Measurements from ENCODE around the gene IGF2BP1. TPM values are rescaled to one million over a fixed set of nuclear protein-coding genes. Genes with fewer than 3 reads are reported as not detected.

Gene IGF2BP1
- total RNA-seq, 1 experiment from 2014 or later, result 1.3 TPM

DNA sequence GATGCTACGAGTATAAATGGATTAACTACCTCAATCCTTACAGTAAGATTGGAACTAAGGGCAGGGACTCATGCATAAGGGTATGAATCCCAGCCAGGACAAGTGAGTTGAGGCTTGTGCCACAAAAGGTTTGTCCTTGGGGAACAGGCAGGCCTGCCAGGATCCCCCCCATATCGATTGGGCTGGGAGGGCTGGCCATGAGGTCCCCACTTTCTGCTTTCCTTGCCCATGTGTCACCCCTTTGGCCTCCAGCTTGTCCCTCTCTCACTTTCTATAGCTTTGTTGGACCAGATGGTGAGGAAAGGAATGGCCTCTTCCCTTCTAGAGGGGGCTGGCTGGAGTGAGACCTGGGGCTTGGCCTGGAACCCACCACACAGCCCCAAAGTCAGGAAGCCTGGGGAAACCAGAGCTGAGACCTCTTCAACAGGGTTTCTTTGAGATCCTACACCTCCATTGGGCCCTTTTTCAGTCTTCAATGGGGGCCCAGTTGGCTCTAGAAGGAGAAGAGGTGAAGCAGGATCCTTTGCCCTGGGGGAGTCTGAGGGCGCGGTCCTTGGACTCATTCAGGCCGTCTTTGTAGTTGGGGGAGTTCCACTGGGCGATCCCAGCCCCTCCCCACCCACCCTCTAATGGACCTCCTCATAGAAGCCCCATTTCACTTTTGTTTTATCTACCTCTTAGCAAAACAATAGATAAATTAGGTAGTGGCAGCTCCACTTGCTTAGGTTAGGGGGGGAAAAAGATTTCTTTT, 57.3 kb downstream of the IGF2BP1 start:
- H4K20me1 ChIP-seq (ENCODE audit: low read length), result no peaks in the 10 kb centered on the region
- ATAC-seq (no peak), DNase-seq (no peak)
- no peaks in the 10 kb centered on the region for H3F3A ChIP-seq (ENCODE audit: low read length, unreplicated experiment)
- no peaks in the 10 kb centered on the region for H3K4me1 ChIP-seq (ENCODE audit: insufficient read depth, low read length)
- no peaks in the 10 kb centered on the region for H3K9me3 ChIP-seq (ENCODE audit: low read length)
- H3K4me3 ChIP-seq (ENCODE audit: low read length), result no peak overlapping the region
- CTCF ChIA-PET, result interaction anchor here (0.6 kb wide), 1 partner anchor 106 kb away, joined by 3 read pairs; no protein-coding TSS in a partner anchor
- H3K27ac ChIP-seq (ENCODE audit: low read length), result no peak overlapping the region
- TF ChIP-seq, protein P1, sequence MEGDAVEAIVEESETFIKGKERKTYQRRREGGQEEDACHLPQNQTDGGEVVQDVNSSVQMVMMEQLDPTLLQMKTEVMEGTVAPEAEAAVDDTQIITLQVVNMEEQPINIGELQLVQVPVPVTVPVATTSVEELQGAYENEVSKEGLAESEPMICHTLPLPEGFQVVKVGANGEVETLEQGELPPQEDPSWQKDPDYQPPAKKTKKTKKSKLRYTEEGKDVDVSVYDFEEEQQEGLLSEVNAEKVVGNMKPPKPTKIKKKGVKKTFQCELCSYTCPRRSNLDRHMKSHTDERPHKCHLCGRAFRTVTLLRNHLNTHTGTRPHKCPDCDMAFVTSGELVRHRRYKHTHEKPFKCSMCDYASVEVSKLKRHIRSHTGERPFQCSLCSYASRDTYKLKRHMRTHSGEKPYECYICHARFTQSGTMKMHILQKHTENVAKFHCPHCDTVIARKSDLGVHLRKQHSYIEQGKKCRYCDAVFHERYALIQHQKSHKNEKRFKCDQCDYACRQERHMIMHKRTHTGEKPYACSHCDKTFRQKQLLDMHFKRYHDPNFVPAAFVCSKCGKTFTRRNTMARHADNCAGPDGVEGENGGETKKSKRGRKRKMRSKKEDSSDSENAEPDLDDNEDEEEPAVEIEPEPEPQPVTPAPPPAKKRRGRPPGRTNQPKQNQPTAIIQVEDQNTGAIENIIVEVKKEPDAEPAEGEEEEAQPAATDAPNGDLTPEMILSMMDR (conservative IDR thresholded peaks at IDR 0.05; ENCODE audit: low read depth, low read length), result no peak
- TF ChIP-seq EZH2 (IDR thresholded peaks at IDR 0.05; ENCODE audit: low read length, unreplicated experiment) (no peak), EZH2phosphoT487 (IDR thresholded peaks at IDR 0.05; ENCODE audit: borderline replicate concordance, low read length) (no peak)
- no peak overlapping the region for H3K4me2 ChIP-seq (ENCODE audit: low read length)
- H3K36me3 ChIP-seq (ENCODE audit: low read depth, low read length), result no peaks in the 10 kb centered on the region
- POLR2A ChIA-PET (ENCODE audit: unreplicated experiment), result no interaction called here
- H3K79me2 ChIP-seq (ENCODE audit: low read length), result no peaks in the 10 kb centered on the region
- no TSS peak for BruUV-seq (replicated peaks)
- H2AFZ ChIP-seq (ENCODE audit: low read length), result no peak overlapping the region
- intact Hi-C loops (cut with micrococcal nuclease), result no loop called here
- no peak overlapping the region for H3K9ac ChIP-seq (ENCODE audit: low read length)
- no peaks in the 10 kb centered on the region for H3K9me2 ChIP-seq (replicated peaks; ENCODE audit: low read length)
- H3K27me3 ChIP-seq (ENCODE audit: low read length), result no peaks in the 10 kb centered on the region

DNA sequence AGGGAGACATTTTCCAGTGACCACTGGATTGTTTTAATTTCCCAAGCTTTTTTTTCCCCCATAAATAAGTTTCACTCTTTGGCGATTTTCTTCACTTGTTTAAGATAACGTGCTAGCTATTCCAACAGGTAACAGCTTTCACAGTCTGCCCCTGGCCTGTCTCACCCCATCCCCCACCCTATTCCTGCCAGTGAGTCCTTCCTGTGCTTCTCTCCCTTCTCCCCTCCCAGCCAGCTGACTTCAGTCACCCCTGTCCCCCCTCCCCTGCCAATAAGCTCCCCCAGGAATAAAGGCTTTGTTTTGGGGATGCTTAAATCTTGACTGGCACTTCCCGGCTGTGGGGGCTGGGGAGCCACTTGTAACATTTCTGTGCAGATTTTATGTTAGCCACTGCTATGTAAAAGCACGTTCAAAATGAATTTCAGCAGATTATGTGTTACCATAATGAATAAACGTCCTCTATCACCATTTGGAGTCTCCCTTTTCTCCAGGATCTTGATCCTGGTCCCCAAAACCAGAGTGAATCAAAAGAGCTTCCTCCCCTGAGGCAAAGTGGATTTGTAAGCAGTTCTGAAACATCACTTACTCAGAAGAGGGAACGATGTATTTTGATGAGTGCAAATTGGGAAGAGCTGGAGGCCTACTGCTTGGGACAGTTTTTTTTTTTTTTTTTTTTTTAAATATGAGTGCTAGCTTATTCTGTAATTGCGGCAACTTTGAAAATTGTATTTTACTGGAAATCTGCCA, 58.2 kb downstream of the IGF2BP1 start:
- no peak for DNase-seq
- no peaks in the 10 kb centered on the region for H3K9me3 ChIP-seq (ENCODE audit: low read length)
- H4K20me1 ChIP-seq (ENCODE audit: low read length), result no peaks in the 10 kb centered on the region
- H3K27me3 ChIP-seq (ENCODE audit: low read length), result no peaks in the 10 kb centered on the region
- TF ChIP-seq EZH2phosphoT487 (IDR thresholded peaks at IDR 0.05; ENCODE audit: borderline replicate concordance, low read length) (no peak), EZH2 (IDR thresholded peaks at IDR 0.05; ENCODE audit: low read length, unreplicated experiment) (no peak)
- TF ChIP-seq, protein P1 (conservative IDR thresholded peaks at IDR 0.05; ENCODE audit: low read depth, low read length), result no peak
- H3K36me3 ChIP-seq (ENCODE audit: low read depth, low read length), result no peaks in the 10 kb centered on the region
- H3K27ac ChIP-seq (ENCODE audit: low read length), result no peak overlapping the region
- H3F3A ChIP-seq (ENCODE audit: low read length, unreplicated experiment), result no peaks in the 10 kb centered on the region
- ATAC-seq, result no peak
- no peaks in the 10 kb centered on the region for H3K79me2 ChIP-seq (ENCODE audit: low read length)
- CTCF ChIA-PET, result interaction anchor here (0.6 kb wide), 2 partner anchors 106 to 938 kb away, joined by 3 read pairs; no protein-coding TSS in a partner anchor
- no peaks in the 10 kb centered on the region for H3K4me1 ChIP-seq (ENCODE audit: insufficient read depth, low read length)
- POLR2A ChIA-PET (ENCODE audit: unreplicated experiment), result no interaction called here
- intact Hi-C loops (cut with micrococcal nuclease), result no loop called here
- no peaks in the 10 kb centered on the region for H3K9me2 ChIP-seq (replicated peaks; ENCODE audit: low read length)
- no peak overlapping the region for H3K4me3 ChIP-seq (ENCODE audit: low read length)
- H3K4me2 ChIP-seq (ENCODE audit: low read length), result no peak overlapping the region
- H2AFZ ChIP-seq (ENCODE audit: low read length), result no peak overlapping the region
- H3K9ac ChIP-seq (ENCODE audit: low read length), result no peak overlapping the region
- no TSS peak for BruUV-seq (replicated peaks)

DNA sequence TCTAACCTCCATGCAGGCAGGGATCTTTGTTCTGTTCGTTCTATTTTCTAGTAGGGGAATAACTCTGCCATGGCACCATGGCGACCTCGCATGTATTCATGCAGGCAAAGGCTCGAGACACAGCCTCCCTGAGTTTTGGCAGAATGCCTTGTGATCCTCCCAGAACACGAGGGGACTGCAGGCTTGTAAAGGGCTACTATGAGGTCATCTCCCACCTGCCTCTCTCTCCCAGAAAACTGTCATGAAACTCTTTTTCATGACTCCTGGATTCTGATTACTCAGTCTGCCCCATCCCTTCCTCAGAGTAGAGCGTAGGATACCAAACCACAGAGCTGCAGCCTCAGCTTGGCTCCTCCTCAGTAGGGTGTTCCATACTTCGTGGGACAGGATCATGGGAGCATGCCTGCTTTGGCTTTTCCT, 64.3 kb downstream of the IGF2BP1 start:
- H3K9ac ChIP-seq (ENCODE audit: low read length), result no peak overlapping the region
- H3K36me3 ChIP-seq (ENCODE audit: low read depth, low read length), result no peaks in the 10 kb centered on the region
- no peak overlapping the region for H3K4me3 ChIP-seq (ENCODE audit: low read length)
- ATAC-seq, result no peak
- no peak overlapping the region for H3K27ac ChIP-seq (ENCODE audit: low read length)
- no peaks in the 10 kb centered on the region for H3F3A ChIP-seq (ENCODE audit: low read length, unreplicated experiment)
- H3K27me3 ChIP-seq (ENCODE audit: low read length), result no peaks in the 10 kb centered on the region
- TF ChIP-seq EZH2phosphoT487 (IDR thresholded peaks at IDR 0.05; ENCODE audit: borderline replicate concordance, low read length) (no peak), EZH2 (IDR thresholded peaks at IDR 0.05; ENCODE audit: low read length, unreplicated experiment) (no peak)
- TF ChIP-seq, protein P1 (conservative IDR thresholded peaks at IDR 0.05; ENCODE audit: low read depth, low read length), result no peak
- no peak overlapping the region for H3K4me2 ChIP-seq (ENCODE audit: low read length)
- H3K9me2 ChIP-seq (replicated peaks; ENCODE audit: low read length), result no peaks in the 10 kb centered on the region
- BruUV-seq (replicated peaks), result no TSS peak
- H3K9me3 ChIP-seq (ENCODE audit: low read length), result no peaks in the 10 kb centered on the region
- POLR2A ChIA-PET (ENCODE audit: unreplicated experiment), result no interaction called here
- intact Hi-C loops (cut with micrococcal nuclease), result no loop called here
- CTCF ChIA-PET, result no interaction called here
- H3K79me2 ChIP-seq (ENCODE audit: low read length), result no peaks in the 10 kb centered on the region
- H4K20me1 ChIP-seq (ENCODE audit: low read length), result no peaks in the 10 kb centered on the region
- no peak for DNase-seq
- no peak overlapping the region for H2AFZ ChIP-seq (ENCODE audit: low read length)
- no peaks in the 10 kb centered on the region for H3K4me1 ChIP-seq (ENCODE audit: insufficient read depth, low read length)
